MM.1S (cell line): ENCODE results near the gene CCDC85C.

Experiments used
- DNase-seq: peaks from one replicate; pipeline ENCODE4 v3.0.0-alpha.2; 2015
- H2AFZ ChIP-seq: fragments of 300-600 bp; sonication (generic); 2 replicates; pipeline ENCODE4 v1.6.0; 2016; ENCODE audit warnings: antibody characterized with exemption, low read length
- H3F3A ChIP-seq: fragments of 300-600 bp; sonication (generic); 2 replicates; pipeline ENCODE4 v1.6.1; 2016; ENCODE audit warnings: mild to moderate bottlenecking, antibody characterized with exemption, low read length, moderate library complexity, mixed read lengths; ENCODE audit not compliant: insufficient read depth
- H3K27ac ChIP-seq: fragments of 300-600 bp; sonication (generic); 2 replicates; pipeline ENCODE4 v1.5.1; 2016; ENCODE audit warnings: mild to moderate bottlenecking, low read length
- H3K27me3 ChIP-seq: fragments of 300-600 bp; sonication (generic); replicated peaks from 2 replicates; pipeline ENCODE4 v1.6.0; 2016; ENCODE audit warnings: low read length; ENCODE audit not compliant: insufficient read depth
- H3K36me3 ChIP-seq: fragments of 300-600 bp; sonication (generic); replicated peaks from 2 replicates; pipeline ENCODE4 v1.6.1; 2016; ENCODE audit warnings: mild to moderate bottlenecking, low read length, mixed read lengths; ENCODE audit not compliant: insufficient read depth
- H3K4me1 ChIP-seq: fragments of 300-600 bp; sonication (generic); 2 replicates; pipeline ENCODE4 v1.6.1; 2016; ENCODE audit warnings: low read length, mixed read lengths
- H3K4me2 ChIP-seq: fragments of 300-600 bp; sonication (generic); 2 replicates; pipeline ENCODE4 v1.6.0; 2016; ENCODE audit warnings: low read depth, low read length
- H3K4me3 ChIP-seq: fragments of 300-600 bp; sonication (generic); 2 replicates; pipeline ENCODE4 v1.5.1; 2016; ENCODE audit warnings: low read length, mixed read lengths
- H3K79me2 ChIP-seq: fragments of 300-600 bp; sonication (generic); 2 replicates; pipeline ENCODE4 v1.6.1; 2016; ENCODE audit warnings: mixed run types, low read length, mixed read lengths
- H3K9ac ChIP-seq: fragments of 300-600 bp; sonication (generic); 2 replicates; pipeline ENCODE4 v1.6.1; 2016; ENCODE audit warnings: low read length, mixed read lengths
- H3K9me2 ChIP-seq: fragments of 300-600 bp; sonication (generic); replicated peaks from 2 replicates; pipeline ENCODE4 v1.6.1; 2016; ENCODE audit warnings: mild to moderate bottlenecking, low read length, mixed read lengths; ENCODE audit not compliant: insufficient read depth
- H3K9me3 ChIP-seq: fragments of 300-600 bp; sonication (generic); replicated peaks from 2 replicates; pipeline ENCODE4 v1.6.1; 2016; ENCODE audit warnings: mild to moderate bottlenecking, low read length, mixed read lengths; ENCODE audit not compliant: insufficient read depth
- H4K20me1 ChIP-seq: fragments of 300-600 bp; sonication (generic); 2 replicates; pipeline ENCODE4 v1.6.1; 2016; ENCODE audit warnings: mild to moderate bottlenecking, low read length, moderate library complexity, mixed read lengths; ENCODE audit not compliant: insufficient read depth
- EZH2 ChIP-seq: fragments of 300-600 bp; sonication (generic); optimal IDR thresholded peaks from 2 replicates; pipeline ENCODE3; 2017; ENCODE audit warnings: low read depth, mild to moderate bottlenecking, antibody characterized with exemption, low read length, mixed read lengths
- EZH2phosphoT487 ChIP-seq: fragments of 300-600 bp; sonication (generic); IDR thresholded peaks from 2 replicates; pipeline ENCODE4 v1.6.1; 2018; ENCODE audit warnings: antibody characterized with exemption, low read length
- TF ChIP-seq, protein P1 (sequence below): fragments of 300-600 bp; sonication (generic); IDR thresholded peaks from 2 replicates; pipeline ENCODE4 v1.5.1; 2016; ENCODE audit warnings: antibody characterized with exemption, low read length, mixed read lengths

The CCDC85C gene

DNA sequence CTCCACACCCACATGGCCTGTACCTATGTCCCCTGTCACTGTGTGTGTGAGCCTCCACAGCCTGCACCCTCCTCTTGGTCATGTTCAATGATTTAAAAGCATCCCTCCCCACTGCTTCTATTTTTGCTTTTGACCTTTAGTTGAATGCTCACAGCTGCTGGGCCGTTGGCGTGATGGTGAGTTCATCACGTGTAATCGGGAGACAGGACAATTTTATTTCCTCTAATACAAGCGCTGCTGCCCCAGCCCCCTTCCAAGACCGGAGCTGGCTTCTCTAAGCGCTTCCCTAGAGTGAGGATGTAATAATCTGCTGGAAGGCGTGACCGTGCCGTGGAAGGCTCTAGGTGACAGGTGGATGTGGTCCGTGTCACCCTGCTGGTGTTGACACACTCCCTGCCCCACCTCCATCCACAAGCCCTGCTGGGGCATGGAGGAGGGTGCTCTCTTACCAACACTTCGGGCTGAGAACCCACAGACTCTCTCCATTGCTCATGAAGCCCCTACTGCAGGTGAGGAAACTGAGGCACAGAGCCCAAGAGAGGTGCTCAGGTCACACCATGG lies 25.4 kb downstream of the CCDC85C start:
- no peaks in the 10 kb centered on the region for H3K27me3 ChIP-seq
- TF ChIP-seq EZH2phosphoT487 (no peak), EZH2 (no peak)
- TF ChIP-seq, protein P1, sequence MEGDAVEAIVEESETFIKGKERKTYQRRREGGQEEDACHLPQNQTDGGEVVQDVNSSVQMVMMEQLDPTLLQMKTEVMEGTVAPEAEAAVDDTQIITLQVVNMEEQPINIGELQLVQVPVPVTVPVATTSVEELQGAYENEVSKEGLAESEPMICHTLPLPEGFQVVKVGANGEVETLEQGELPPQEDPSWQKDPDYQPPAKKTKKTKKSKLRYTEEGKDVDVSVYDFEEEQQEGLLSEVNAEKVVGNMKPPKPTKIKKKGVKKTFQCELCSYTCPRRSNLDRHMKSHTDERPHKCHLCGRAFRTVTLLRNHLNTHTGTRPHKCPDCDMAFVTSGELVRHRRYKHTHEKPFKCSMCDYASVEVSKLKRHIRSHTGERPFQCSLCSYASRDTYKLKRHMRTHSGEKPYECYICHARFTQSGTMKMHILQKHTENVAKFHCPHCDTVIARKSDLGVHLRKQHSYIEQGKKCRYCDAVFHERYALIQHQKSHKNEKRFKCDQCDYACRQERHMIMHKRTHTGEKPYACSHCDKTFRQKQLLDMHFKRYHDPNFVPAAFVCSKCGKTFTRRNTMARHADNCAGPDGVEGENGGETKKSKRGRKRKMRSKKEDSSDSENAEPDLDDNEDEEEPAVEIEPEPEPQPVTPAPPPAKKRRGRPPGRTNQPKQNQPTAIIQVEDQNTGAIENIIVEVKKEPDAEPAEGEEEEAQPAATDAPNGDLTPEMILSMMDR: no peak

DNA sequence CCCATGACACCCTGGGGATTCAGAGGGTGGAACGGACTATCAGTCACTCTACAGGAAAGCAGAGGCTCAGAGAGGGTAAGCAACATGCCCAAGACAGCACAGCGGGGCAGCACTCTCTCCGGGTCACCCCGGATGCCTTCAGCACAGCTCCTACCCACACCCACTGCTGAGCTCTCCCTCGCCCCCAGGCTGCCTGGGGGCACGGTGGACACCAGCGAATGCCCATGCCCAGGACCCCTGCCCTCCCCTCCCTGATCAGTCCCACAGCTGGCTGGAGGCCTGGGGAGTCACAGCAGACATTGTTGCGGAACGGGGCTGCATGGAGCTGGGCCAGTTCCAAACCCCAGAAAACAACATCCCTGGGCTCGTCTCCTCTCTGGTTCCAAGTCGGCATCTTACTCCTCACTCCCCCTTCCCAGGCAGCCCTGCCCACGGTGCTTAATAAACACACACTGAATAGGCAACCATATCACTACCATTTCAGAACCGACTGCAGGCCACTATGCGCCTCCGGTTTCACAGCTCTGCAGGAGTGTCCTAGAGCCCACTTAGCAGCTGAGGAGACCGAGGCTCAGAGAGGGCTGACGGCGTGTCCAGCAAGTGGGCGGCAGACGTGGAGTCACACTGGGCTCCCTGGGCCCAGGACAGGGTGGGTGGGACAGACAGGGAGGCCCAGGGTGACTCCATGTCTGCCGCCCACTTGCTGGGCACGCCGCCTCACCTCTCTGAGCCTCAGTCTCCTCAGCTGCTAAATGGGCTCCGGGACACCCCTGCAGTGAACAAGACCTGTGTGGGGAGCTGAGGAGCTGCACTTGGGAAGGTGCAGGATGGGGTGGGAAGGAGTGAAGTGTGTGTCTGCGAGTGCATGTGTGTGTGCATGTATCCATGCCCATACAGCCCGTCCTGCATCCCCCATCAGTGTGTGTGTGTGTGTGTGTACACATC lies 27.0 kb downstream of the CCDC85C start:
- no peaks in the 10 kb centered on the region for H3F3A ChIP-seq
- H3K9ac ChIP-seq: no peak overlapping the region
- H3K27me3 ChIP-seq: no peaks in the 10 kb centered on the region
- no peaks in the 10 kb centered on the region for H3K4me1 ChIP-seq
- H3K27ac ChIP-seq: no peak overlapping the region
- no peaks in the 10 kb centered on the region for H3K36me3 ChIP-seq
- TF ChIP-seq EZH2: no peak
- TF ChIP-seq, protein P1: no peak
- no peaks in the 10 kb centered on the region for H3K79me2 ChIP-seq
- H3K4me2 ChIP-seq: no peak overlapping the region
- H3K4me3 ChIP-seq: no peak overlapping the region
- H4K20me1 ChIP-seq: no peaks in the 10 kb centered on the region
- no peak for DNase-seq
- H3K9me3 ChIP-seq: no peaks in the 10 kb centered on the region
- no peaks in the 10 kb centered on the region for H3K9me2 ChIP-seq
- H2AFZ ChIP-seq: no peak overlapping the region

More for the DNA sequence above, 25.4 kb downstream of the CCDC85C start:
- H3F3A ChIP-seq: no peaks in the 10 kb centered on the region
- H3K4me3 ChIP-seq: no peak overlapping the region
- H3K9me3 ChIP-seq: no peaks in the 10 kb centered on the region
- no peak overlapping the region for H3K27ac ChIP-seq
- H4K20me1 ChIP-seq: no peaks in the 10 kb centered on the region
- H3K79me2 ChIP-seq: no peaks in the 10 kb centered on the region
- H3K4me2 ChIP-seq: no peak overlapping the region
- no peak overlapping the region for H2AFZ ChIP-seq
- H3K4me1 ChIP-seq: no peaks in the 10 kb centered on the region
- no peak for DNase-seq
- no peaks in the 10 kb centered on the region for H3K9me2 ChIP-seq
- no peak overlapping the region for H3K9ac ChIP-seq
- H3K36me3 ChIP-seq: no peaks in the 10 kb centered on the region

DNA sequence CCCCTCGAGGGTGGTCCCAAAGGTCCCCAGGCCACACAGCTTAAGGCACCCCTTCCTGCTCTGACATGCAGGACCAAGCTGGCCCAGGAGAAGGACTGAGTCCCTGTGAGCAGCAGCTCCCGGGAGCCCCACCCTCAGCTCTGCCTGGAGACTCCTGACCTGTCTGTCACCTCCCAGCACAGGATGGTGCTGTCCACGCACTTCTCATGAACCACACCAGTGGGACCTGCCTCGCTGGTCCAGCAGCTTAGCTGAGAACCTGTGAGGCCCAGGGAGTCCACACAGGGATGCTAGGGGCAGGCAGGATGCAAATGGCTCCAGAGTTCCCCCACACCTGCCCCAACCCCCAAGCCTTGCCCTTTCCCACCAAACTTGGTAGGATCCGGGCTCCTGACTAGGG lies 27.7 kb downstream of the CCDC85C start:
- Histone ChIP-seq H3K9ac (no peak overlapping the region), H3K79me2 (no peaks in the 10 kb centered on the region), H3K4me1 (no peaks in the 10 kb centered on the region), H3K9me2 (no peaks in the 10 kb centered on the region), H2AFZ (no peak overlapping the region), H3K9me3 (no peaks in the 10 kb centered on the region), H4K20me1 (no peaks in the 10 kb centered on the region), H3K27me3 (no peaks in the 10 kb centered on the region), H3K36me3 (no peaks in the 10 kb centered on the region), H3K4me2 (no peak overlapping the region), H3F3A (no peaks in the 10 kb centered on the region), H3K4me3 (no peak overlapping the region), H3K27ac (no peak overlapping the region)
- no peak for DNase-seq
- TF ChIP-seq, protein P1: no peak
- TF ChIP-seq EZH2 (no peak), EZH2phosphoT487 (no peak)
